Stimulated activated CD8-positive, alpha-beta memory T cell treated with anti-CD3 and anti-CD28 coated beads, Interleukin-12 subunit alpha, Interleukin-12 subunit beta, amount 100 ng/mL, for 4 hours (primary cell): Measurements from ENCODE around the gene SPAG16.
"Not testable (repeated sequence)": the region's sequence is repeated elsewhere in the genome, so short reads cannot be mapped to it uniquely, and the experiment has no call there.

Experiments
- DNase-seq: peaks from one replicate; pipeline ENCODE4 v3.0.0-alpha.2; 2020; ENCODE audit warnings: low read depth

Gene SPAG16

DNA sequence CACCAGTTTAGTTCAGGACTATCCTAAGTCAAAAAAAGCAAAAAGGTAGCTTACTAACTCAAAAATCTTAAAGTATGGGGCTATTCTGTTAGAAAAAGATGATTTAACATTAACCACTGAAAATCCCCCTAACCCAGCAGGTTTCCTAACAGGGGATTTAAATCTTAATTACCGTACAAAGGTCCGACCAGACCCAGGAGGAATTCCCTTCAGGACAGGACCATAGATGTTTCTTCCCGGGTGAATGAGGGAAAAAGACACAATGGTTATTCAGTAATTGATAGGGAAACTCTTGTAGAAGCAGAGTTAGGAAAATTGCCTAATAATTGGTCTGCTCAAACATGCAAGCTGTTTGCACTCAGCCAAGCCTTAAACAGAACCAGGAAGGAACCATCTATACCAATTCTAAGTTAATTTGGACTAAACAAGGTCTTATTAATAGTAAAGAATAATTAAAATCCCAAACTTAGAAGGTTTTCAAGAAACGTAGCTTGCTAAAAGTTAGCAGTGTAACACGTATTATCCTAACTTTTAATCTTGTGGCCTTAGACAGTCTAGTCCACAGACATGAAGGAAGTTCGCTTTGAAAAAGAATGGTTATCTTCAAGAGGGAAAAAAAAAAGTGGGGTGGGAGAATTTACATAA, 124.3 kb downstream of the SPAG16 start:
- not testable (repeated sequence) for DNase-seq

DNA sequence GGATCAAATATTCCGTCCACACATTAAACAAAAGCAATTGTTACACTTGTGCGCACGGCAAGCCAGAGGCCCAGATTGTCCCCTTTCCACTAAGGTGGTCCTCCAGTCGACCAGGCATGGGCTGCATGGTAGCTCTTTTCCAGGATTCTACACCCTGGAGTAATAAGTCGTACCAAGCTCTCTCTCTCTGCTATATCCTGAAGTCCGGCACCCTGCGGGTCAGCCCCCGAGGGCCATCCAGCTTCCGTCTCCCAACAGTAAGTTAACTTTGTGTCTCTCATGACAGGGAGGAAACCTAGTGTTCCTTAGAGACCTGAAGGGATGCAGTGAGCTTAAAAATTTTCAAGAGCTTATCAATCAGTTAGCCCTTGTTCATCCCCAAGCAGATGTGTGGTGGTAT, 126.4 kb downstream of the SPAG16 start:
- DNase-seq: not testable (repeated sequence)

DNA sequence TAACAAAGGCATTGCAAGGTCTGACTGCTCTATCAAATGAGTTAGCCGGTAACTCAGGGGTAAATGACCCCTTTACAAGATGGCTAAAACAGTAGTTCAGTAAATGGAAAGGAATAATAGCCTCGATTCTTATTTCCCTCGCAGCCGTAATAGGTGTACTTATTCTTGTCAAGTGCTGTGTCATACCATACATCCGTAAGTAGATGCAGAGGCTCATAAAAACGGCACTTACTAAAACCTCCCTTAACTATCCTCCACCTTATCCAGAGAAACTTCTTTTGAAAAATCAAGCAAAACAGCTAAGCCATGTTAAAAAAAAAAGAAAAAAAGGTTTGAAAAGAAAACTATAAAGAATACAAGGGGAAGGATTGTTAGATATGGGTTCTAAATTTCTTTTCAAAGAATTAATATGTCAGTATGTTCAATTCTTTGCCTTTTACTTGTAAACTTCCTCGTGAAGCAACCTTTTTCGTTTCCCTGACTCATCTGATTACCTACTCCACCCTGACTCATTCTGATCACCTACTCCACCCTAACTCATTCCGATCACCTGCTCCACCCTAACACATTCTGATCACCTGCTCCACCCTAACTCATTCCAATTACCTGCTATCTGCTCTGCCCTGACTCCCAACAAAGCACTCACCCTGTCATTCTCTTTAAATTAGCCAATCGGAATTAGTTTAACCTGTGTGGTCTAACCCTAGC, 127.5 kb downstream of the SPAG16 start:
- no peak for DNase-seq

DNA sequence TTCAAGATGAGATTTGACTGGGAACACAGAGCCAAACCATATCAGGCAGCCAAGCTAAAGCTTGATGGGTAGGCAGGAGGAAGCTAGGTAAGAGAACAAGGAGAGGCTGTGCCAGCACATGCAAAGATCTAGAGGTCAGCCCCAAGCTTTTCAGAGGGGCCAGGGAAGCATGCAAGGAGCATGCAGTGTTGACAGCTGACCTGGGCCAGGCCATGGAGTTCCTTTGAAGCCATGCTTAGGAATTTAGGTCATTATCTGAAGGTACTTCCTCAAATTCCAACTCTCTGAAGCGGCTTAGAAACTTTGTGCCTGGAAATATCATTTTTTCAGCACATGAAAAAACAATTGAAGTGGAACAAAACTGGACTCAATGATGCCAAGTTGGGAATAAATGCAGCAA, 130.8 kb downstream of the SPAG16 start:
- no peak for DNase-seq

DNA sequence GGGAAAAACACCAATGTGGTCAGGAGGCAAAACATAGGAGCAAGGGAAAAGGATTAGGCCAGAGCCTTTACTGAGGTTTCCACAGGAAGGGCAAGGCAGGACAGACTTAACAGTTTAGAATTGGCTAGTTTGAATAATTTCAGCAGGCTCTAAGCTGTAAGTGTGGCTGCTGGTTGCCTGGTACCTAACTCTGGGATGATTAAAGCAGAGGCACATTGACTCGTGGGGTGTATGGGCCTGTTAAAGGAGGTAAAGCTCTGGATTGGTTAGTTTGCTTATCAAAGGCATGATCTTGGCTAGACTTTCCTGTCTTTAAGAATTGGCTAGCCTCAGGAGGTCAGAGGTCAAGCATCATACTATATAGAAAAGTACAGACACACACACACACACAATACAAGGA, 132.6 kb downstream of the SPAG16 start:
- DNase-seq: no peak

DNA sequence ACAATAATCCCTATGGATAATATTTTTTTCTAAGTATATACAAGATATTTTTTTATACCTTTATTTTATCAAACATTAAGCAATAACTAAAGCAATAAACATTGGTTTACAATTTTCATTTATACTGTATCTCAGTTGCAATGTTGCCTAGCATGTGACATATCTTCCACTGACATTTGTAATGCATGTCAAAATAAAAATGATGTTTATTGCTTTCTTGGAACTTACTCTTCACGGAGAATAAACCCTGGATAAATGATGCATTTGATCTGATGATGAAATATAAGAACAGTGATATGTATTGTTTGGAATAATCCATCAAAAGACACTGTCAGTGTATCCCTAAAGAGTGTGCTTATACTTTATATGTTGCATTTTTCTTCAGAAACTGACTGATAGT, 135.7 kb downstream of the SPAG16 start:
- DNase-seq: no peak

DNA sequence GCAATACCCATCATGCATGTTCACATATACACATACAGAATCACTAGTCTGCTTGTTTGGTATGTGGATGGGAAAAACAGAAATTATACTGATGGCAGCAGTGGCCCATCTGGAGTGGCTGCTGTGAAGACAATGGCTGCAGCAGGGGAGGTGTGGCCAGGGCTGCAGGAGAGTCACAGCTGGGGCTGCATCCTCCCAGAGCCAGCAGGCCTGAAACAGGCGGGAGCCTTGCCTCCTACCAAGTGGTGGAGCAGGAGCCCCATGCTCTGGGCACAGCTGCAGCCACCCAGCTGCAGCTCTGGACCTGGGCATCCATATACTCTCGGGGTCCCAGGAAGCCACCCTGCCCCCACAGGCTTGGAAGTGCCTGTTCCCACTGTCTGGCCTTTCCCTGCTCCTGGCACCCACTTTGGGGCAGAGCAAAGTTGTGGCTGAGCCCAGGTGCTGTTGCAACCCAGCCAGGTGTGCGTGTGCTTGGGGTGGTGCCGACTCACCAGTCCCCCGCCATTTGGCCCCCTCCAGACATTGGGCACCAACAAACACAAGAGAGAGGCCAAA, 136.6 kb downstream of the SPAG16 start:
- DNase-seq: no peak

DNA sequence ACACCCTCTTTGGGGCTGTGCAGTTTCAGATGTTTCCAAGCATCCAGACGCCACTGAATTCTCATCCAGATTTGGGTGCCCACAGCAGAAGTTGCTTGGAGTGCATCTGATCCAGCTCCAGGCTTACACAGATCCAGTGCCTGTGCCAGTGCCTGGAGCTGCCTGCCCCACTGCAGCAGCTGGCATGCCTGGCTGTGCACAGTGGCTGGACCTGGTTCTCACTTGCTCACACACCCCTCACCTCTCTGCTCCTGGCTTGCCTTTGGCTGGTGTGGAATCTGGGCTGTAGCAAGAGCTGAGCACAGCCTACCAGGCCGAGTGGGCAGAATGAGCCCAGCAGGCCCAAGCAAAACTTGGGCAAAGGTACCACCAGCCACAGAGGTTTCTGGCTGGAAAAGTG, 137.9 kb downstream of the SPAG16 start:
- no peak for DNase-seq

DNA sequence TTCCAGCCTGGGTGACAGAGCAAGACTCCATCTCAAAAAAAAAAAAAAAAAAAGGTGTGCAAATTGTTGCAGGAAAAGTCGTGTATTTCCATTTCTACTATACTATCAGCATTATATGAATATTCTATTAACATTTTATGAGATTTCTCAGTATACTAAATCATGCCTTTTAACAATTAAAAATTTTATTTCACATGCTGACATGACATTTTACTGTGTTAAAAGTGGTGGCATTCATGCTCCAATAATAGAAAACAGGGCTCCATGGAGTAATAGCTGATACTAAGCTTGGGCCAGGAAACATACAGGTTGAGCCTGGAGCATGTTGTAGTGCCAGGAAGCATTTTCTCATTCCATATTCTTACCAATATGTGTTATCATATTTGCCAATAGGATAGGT, 141.4 kb downstream of the SPAG16 start:
- DNase-seq: no peak

DNA sequence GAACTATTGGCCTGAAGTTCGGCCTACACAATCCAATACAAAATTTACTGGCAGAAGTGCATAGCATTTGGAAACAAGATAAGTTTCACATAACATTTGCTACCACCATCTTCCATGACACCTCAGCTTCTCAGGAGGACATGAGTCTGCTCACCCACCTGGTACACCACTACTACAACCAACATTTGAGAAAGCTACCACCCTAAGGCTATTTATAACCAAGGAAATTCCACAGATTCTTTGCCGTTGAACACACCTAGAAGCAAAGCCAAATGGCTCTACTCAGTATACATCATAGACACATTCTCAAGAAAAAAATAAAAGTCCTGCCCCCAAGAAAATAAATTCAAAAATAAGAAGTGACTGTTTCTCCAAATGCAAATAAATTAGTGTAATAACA, 145.3 kb downstream of the SPAG16 start:
- no peak for DNase-seq

DNA sequence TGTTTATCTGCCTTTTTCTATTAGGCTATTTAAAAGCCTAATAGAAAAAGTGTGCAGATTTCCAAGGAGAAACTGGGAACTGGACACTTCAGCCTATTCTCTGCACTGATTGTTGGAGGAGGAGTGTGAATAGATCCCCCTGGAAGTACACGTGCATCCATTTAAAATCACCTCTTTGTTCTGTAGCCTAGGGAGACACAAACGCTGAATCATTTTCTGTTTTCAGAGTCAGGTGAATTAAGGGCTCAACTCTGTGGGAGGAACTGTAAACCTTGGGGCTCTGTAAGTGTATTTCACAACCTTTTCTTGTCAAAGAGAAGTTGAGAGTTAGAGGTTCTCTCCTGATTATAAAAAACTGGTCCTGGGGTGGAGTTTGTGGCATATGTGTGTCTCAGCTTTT, 159.7 kb downstream of the SPAG16 start:
- DNase-seq: no peak

DNA sequence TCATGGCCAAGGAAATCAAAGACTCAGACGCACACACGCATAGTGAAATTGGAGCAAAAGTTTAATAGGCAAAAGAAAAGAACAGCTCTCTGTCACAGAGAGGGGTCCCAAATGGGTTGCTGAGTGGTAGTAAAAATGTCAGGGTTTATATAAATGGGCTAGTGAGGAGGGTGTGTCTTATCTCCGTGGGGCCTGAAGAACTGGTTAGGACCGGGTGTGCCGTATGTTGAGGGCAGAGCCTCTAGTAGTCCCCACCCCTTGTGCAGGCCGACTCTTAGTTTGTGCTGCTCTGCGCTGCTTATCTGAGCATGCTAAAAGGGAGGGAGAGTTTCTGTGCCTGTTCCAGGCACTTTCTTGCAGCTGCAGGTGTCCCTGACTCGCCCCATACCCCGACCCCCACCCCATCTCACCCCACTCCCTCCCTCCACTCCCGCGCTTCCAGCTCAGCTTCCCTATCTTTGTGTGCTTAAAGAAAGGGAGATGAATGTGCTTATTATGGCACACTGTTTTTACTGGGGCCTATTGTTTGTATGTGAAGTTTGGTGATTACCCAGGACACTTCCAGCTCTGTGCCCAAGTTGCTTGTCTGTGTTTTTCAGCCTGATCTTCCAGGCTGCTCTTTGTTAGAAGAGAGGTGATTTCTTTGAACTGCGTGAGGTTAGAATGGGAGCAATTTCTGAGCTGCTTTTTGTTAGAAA, 167.4 kb downstream of the SPAG16 start:
- DNase-seq: no peak

DNA sequence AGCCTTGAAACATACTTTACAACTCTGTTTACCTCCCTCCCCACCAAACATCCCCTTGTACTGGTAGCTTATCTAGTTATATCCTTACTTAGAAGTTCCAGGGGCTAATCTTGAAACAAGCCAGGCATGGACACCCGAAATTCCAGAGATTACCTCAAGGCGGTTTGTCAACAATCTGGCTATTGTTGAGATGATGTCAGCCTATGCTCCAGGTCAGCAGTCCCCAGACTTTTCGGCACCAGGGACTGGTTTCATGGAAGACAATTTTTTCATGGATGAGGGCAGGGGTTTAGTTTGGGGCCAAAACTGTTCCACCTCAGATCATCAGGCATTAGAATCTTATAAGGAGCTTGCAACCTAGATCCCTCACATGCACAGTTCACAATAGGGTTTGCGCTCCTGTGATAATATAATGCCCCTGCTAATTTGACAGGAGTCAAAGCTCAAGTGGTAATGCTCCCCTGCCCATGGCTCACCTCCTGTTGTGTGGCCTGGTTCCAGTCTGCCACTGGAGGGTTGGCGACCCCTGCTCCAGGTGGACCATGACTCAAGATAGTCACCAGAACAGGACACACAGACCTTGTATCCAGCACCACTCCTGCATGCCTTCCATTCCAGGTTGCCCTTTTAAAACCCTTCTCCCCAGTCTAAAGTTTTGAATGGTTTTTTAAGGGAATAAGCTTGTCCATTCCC, 171.2 kb downstream of the SPAG16 start:
- DNase-seq: no peak

DNA sequence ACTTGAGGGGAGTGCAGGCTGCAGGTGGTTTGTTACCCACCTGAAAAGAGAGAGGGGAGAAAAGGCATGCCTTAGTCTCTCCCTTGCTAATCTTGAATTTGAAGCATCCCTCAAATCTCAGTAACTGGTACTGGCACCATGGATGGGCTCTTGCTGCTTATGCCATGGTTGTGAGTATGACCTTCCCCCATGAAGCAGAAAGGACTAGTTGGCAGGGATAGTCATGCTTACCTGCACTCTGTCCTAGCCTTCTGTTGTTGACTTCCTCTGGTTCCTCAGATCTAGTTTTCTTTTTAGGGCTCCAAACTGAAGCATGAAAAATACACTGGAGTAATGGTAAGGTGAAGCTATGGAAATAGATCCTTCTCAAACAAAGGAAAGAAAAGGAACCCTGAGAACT, 191.2 kb downstream of the SPAG16 start:
- no peak for DNase-seq

DNA sequence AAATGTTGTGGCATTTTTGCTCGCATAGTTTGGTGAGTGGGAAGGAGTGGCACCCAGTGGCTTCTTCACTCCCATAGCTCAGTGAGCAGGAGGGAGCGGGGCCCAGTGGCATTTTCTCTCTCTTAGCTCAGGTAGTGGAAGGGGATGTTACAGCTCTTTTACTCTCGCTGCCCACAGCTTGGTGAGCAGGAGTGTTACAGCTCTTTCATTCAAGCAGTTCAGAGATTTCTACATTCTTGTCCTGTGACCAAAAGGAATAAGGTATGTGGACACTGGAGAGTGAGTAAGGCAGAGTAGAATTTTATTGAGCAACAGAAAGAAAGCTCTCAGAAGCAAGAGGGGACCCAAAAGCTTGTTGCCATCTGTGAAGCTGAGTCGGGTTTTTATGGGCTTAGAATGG, 192.4 kb downstream of the SPAG16 start:
- DNase-seq: no peak

DNA sequence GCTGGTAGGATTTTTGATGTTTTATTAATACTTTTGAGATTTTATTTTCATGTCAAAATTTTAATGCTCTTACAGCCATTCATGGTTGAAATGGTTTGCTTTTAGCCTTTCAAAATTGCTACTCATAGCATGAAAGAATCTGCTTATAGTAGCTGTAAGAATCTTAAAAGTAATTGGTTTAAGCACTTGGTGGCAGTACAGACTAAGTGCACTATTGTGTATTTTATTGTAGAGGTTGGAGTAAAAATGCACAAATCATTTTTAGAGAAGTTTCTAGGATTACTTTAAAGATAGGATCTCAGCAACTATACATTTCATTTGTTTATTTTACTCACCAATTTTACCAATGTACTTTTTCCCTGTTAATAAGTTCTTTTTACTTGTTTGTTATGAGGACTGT, 205.8 kb downstream of the SPAG16 start:
- DNase-seq: no peak

DNA sequence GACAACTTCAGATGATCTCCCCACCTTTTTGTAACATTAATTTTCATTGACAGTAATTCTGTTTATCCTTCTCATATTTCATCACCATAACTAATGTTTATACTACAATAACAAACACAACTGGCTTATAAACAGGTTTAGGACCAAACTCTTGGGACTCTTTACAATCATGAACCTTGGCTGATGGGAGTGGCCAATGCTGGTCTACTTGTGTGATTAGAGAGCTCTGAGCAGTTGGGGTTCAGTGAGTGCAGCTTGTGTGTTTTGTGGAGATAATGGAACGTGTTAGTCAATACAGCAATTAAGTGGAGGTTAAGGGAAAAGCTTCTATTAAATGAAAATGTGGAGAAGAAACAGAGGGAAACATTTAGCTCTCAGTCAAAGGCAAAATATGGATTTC, 207.1 kb downstream of the SPAG16 start:
- DNase-seq: no peak

DNA sequence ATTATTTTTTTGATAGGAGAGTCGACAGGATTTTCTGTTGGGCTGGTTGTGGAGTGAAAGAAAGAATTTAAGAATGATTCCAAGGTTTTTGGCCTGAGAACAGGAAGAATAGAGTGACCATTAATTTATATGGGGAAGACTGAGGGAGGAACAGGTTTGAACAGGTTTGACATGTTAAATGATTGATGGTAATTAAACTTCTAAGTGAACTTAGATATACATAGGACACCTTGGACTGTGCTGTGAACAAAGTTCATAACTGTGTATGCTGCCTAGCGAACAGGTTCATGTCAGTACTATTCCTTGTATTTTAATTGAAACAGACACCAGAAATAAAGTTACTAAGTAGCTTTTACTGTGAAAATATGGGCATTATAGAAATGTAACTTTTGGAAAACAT, 212.0 kb downstream of the SPAG16 start:
- DNase-seq: no peak

DNA sequence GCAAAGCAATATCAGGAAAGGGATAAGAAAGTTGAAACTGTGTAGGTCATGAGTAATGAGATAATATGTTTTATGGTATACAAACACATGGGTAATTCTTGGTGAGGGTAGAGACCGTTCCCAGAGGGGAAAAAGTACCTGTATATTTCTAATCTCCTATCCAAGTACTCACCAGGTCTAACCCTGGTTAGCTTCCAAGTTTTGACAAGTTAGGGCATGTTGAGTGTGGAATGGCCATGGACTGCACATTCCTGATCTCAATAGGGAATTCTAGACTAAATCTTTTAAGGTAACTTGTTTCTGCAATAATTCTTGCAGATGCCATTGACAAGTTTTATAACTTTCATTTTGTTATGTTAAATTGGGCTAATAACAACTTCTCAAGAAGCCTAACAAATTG, 216.6 kb downstream of the SPAG16 start:
- no peak for DNase-seq

DNA sequence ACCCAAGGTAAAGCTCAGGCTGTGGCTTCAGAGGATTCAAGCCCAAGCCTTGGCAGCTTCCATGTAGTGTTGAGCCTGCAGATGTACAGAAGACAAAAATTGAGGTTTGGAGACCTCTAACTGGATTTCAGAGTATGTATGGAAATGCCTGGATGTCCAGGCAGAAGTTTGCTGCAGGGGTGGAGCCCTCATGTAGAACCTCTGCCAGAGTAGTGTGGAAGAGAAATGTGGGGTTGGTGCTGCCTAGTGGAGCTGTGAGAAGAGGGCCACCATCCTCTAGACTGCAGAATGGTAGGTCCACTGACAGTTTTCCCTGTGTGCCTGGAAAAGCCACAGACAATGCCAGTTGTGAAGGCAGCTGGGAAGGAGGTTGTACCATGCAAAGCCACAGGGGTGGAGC, 239.9 kb downstream of the SPAG16 start:
- no peak for DNase-seq

DNA sequence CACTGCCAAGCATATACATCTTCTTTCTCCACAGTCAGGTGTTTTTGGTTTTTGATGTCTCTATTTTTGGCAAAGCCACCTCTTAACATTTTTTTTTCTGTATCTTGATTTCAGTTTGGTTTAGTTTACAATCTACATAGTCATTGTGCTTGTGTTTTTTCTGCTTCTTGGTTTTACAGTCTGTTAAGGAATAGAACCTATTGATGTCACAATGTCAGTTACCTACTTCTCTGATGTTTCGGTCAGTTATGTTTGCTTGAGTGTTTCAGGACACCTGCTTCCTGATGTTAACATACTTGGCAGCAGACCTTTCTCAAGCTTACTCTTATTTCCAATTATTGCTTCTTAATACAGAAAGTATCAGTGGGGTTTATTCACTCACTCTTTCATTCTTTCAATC, 253.3 kb downstream of the SPAG16 start:
- DNase-seq: no peak

DNA sequence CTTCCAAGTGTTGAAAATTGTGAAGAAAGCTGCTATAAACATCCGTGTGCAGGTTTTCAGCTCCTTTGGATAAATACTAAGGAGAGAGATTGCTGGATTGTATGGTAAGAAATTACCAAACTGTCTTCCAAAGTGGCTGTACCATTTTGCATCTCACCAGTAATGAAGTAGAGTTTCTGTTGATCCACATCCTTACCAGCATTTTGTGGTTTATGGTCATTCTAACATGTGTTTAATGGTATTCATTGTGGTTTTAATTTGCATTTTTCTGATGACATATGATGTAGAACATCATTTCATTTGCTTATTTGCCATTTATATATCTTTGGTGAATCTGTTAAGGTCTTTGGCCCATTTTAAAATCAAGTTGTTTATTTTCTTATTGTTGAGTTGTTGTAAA, 260.7 kb downstream of the SPAG16 start:
- DNase-seq: no peak

DNA sequence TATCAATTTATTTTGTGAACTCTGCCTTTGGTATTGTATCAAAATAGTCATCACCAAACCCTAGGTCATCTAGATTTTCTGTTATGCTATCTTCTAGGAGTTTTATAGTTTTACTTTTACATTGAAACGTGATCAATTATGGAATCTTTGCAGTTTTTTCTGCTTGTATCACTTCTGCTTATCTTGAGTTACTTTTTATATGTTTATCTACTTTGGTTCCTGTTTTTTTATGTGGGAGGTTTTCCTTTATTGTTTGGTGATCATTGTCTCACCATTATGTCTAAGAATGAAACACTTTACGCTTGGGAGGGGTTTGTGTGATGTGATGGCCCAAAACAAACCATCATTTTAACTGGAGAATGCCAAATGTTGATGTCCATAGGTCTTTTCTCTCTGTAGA, 261.2 kb downstream of the SPAG16 start:
- DNase-seq: no peak
